Endodermal cell (in vitro differentiated cells): ENCODE data around the gene MAB21L4. TPM values are rescaled to one million over a fixed set of nuclear protein-coding genes. Genes with fewer than 3 reads are reported as not detected.

ENCODE experiments used
- DNase-seq: peaks from one replicate; pipeline ENCODE4 v3.0.0-alpha.2; 2017
- H3K27ac ChIP-seq: 2 replicates; pipeline ENCODE4 v1.5.1; 2013; ENCODE audit warnings: mild to moderate bottlenecking, low read depth, low read length, moderate library complexity
- H3K27me3 ChIP-seq: 2 replicates; pipeline ENCODE4 v1.6.1; 2013; ENCODE audit warnings: mild to moderate bottlenecking, low read length, moderate library complexity; ENCODE audit not compliant: insufficient read depth, control insufficient read depth, poor library complexity, severe bottlenecking
- H3K36me3 ChIP-seq: 2 replicates; pipeline ENCODE4 v1.7.0; 2013; ENCODE audit warnings: mild to moderate bottlenecking, low read length, moderate library complexity; ENCODE audit not compliant: control insufficient read depth, insufficient read depth
- H3K4me1 ChIP-seq: one replicate; pipeline ENCODE4 v1.7.0; 2013; ENCODE audit warnings: low read length; ENCODE audit not compliant: control insufficient read depth, insufficient read depth
- H3K4me3 ChIP-seq: 2 replicates; pipeline ENCODE4 v1.5.1; 2013; ENCODE audit warnings: mild to moderate bottlenecking, low read length, moderate library complexity
- H3K9ac ChIP-seq: 2 replicates; pipeline ENCODE4 v1.6.1; 2013; ENCODE audit warnings: mild to moderate bottlenecking, low read length, moderate library complexity; ENCODE audit not compliant: poor library complexity, severe bottlenecking; ENCODE audit errors: extremely low read depth
- H3K9me3 ChIP-seq: 2 replicates; pipeline ENCODE4 v1.6.1; 2013; ENCODE audit warnings: mild to moderate bottlenecking, low read length, moderate library complexity; ENCODE audit not compliant: control insufficient read depth
- H3K27ac Mint-ChIP-seq: 2 replicates; pipeline ENCODE4 v1.8.0; 2020; ENCODE audit warnings: mixed read lengths
- H3K27me3 Mint-ChIP-seq: 2 replicates; pipeline ENCODE4 v1.8.0; 2021; ENCODE audit warnings: mild to moderate bottlenecking, mixed read lengths; ENCODE audit not compliant: insufficient read depth
- H3K36me3 Mint-ChIP-seq: 2 replicates; pipeline ENCODE4 v1.8.0; 2020; ENCODE audit warnings: low read depth, mixed read lengths
- H3K4me1 Mint-ChIP-seq: 2 replicates; pipeline ENCODE4 v1.8.0; 2020; ENCODE audit warnings: mixed read lengths
- H3K4me3 Mint-ChIP-seq: 2 replicates; pipeline ENCODE4 v1.8.0; 2020; ENCODE audit warnings: mild to moderate bottlenecking, moderate library complexity, mixed read lengths
- H3K9me3 Mint-ChIP-seq: 2 replicates; pipeline ENCODE4 v1.8.0; 2020; ENCODE audit warnings: mild to moderate bottlenecking, mixed read lengths
- CTCF ChIP-seq: fragments of 200-600 bp; sonication (generic); conservative IDR thresholded peaks from 2 replicates; pipeline ENCODE4 v1.5.0; 2021; ENCODE audit warnings: antibody characterized with exemption, mild to moderate bottlenecking
- WGBS, 2 experiments: methylation state at CpG; one replicate each; pipeline versions ENCODE4 v1.1.5 to v1.1.7; 2013; ENCODE audit warnings: missing lambda C conversion rate in 2 of 2, mixed read lengths in 1 of 2; ENCODE audit not compliant: insufficient coverage in 1 of 2, insufficient read length in 1 of 2; 5-methylcytosine and 5-hydroxymethylcytosine counted together
- total RNA-seq, 2 donors: library from RNA; stranded (reverse); fragmentation: NEBNext Ultra II Directional in 1 of 2; extraction: Animal tissue kit (Norgen Biotek cat#: 25700) in 1 of 2; gene quantifications; 2 replicates in 1 of 2; 3 replicates in 1 of 2; pipeline ENCODE4 v1.2.1, GENCODE V29; 2021

The MAB21L4 gene
- total RNA-seq, 2 donors from 2014 or later: 0.31 TPM; not detected in 1

GRCh38 chr2:240932724-240933047 lies 36.7 kb upstream of the MAB21L4 start:
- Mint-ChIP-seq H3K9me3 (peaks cover 8% of the 10 kb centered on the region), H3K27me3 (peaks cover under 1% of the 10 kb centered on the region), H3K4me3 (no peak overlapping the region), H3K27ac (no peak overlapping the region), H3K36me3 (no peaks in the 10 kb centered on the region), H3K4me1 (no peaks in the 10 kb centered on the region)
- no peaks in the 10 kb centered on the region for H3K4me1 ChIP-seq
- no peak overlapping the region for H3K9ac ChIP-seq
- H3K27me3 ChIP-seq: peaks cover 1% of the 10 kb centered on the region
- no peak for DNase-seq
- 67 to 92% methylated on average over 1 to 11 of the region's 11 CpGs for WGBS, 2 experiments
- no peak for TF ChIP-seq CTCF
- no peaks in the 10 kb centered on the region for H3K9me3 ChIP-seq
- no peak overlapping the region for H3K4me3 ChIP-seq
- no peak overlapping the region for H3K27ac ChIP-seq
- H3K36me3 ChIP-seq: no peaks in the 10 kb centered on the region

GRCh38 chr2:240932001-240932723 lies 36.2 kb upstream of the MAB21L4 start:
- H3K36me3 Mint-ChIP-seq: no peaks in the 10 kb centered on the region
- TF ChIP-seq CTCF: no peak
- Histone ChIP-seq H3K27ac (no peak overlapping the region), H3K9me3 (no peaks in the 10 kb centered on the region), H3K36me3 (no peaks in the 10 kb centered on the region), H3K27me3 (no peaks in the 10 kb centered on the region), H3K4me3 (no peak overlapping the region), H3K9ac (no peak overlapping the region), H3K4me1 (no peaks in the 10 kb centered on the region)
- peaks cover 5% of the 10 kb centered on the region for H3K9me3 Mint-ChIP-seq
- WGBS, 2 experiments: 86 to 90% methylated on average over 5 to 21 of the region's 21 CpGs
- no peaks in the 10 kb centered on the region for H3K4me1 Mint-ChIP-seq
- no peaks in the 10 kb centered on the region for H3K27me3 Mint-ChIP-seq
- H3K4me3 Mint-ChIP-seq: no peak overlapping the region
- H3K27ac Mint-ChIP-seq: no peak overlapping the region
- DNase-seq: peak; percentile 33

- Mint-ChIP-seq H3K27ac (no peak overlapping the region), H3K27me3 (no peaks in the 10 kb centered on the region), H3K36me3 (no peaks in the 10 kb centered on the region), H3K4me1 (no peaks in the 10 kb centered on the region), H3K4me3 (no peak overlapping the region), H3K9me3 (no peaks in the 10 kb centered on the region)
- H3K27ac ChIP-seq: no peak overlapping the region
- TF ChIP-seq CTCF: no peak
- no peaks in the 10 kb centered on the region for H3K9me3 ChIP-seq
- H3K9ac ChIP-seq: no peak overlapping the region
- DNase-seq: peak; percentile 18
- H3K4me1 ChIP-seq: no peaks in the 10 kb centered on the region
- H3K27me3 ChIP-seq: no peaks in the 10 kb centered on the region
- no peak overlapping the region for H3K4me3 ChIP-seq
- 92 to 93% methylated on average over 10 to 11 of the region's 11 CpGs for WGBS, 2 experiments
- H3K36me3 ChIP-seq: no peaks in the 10 kb centered on the region
Measured at GRCh38 chr2:240931319-240931949, 35.5 kb upstream of the MAB21L4 start.
